NB4 (cell line): ENCODE data around the gene CDV3.
"Not testable (repeated sequence)": the region's sequence is repeated elsewhere in the genome, so short reads cannot be mapped to it uniquely, and the experiment has no call there.

Experiments
- DNase-seq: peaks from one replicate; pipeline ENCODE4 v3.0.0; 2010; ENCODE audit warnings: low read depth
- H3K4me3 ChIP-seq: one replicate; pipeline ENCODE4 v1.5.1; 2011; ENCODE audit warnings: mild to moderate bottlenecking, low read depth, low read length, moderate library complexity
- MYC ChIP-seq: IDR thresholded peaks from 2 replicates; pipeline ENCODE4 v1.6.1; 2011; ENCODE audit warnings: low read depth, low read length
- POLR2A ChIP-seq: IDR thresholded peaks from 2 replicates; pipeline ENCODE4 v1.6.1; 2011; ENCODE audit warnings: mild to moderate bottlenecking; ENCODE audit not compliant: insufficient read length; ENCODE audit errors: extremely low read depth
- TF ChIP-seq, protein P1 (sequence below): IDR thresholded peaks from 2 replicates; pipeline ENCODE4 v1.6.1; 2011; ENCODE audit warnings: low read depth, low read length
- TF ChIP-seq, protein P2 (sequence below): IDR thresholded peaks from one replicate; pipeline ENCODE4 v1.5.1; 2012; ENCODE audit warnings: low read depth, low read length

Gene CDV3

DNA sequence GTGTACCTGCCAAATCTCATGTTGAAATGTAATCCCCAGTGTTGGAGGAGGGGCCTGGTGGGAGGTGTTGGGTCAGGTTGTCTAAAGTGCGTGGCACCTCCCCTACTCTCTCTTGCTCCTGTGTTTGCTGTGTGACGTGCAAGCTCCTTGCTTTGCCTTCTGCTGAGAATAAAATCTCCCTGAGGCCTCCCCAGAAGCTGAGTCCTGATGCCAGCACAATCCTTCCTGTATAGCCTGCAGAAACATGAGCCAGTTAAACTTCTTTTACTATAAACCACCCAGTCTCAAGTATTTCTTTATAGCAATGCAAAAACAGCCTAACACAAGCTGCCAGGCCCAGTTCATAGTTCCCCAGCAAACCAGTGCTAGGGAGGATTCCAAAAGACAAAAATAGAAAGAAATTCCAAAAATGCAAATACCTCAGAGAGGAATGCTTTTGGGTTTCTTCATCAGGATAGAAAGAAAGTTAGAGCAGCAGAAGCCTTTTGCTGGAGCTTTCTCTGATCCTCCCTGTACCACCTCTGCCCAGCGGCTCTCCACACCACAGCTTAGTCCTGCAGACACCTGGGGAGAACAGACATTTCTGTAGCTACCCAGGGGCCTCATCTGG lies 25.9 kb upstream of the CDV3 start:
- no peak for DNase-seq
- H3K4me3 ChIP-seq, result no peak overlapping the region
- no peak for TF ChIP-seq MYC
- no peak for TF ChIP-seq POLR2A
- TF ChIP-seq, protein P1, sequence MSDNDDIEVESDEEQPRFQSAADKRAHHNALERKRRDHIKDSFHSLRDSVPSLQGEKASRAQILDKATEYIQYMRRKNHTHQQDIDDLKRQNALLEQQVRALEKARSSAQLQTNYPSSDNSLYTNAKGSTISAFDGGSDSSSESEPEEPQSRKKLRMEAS, result no peak
- TF ChIP-seq, protein P2, sequence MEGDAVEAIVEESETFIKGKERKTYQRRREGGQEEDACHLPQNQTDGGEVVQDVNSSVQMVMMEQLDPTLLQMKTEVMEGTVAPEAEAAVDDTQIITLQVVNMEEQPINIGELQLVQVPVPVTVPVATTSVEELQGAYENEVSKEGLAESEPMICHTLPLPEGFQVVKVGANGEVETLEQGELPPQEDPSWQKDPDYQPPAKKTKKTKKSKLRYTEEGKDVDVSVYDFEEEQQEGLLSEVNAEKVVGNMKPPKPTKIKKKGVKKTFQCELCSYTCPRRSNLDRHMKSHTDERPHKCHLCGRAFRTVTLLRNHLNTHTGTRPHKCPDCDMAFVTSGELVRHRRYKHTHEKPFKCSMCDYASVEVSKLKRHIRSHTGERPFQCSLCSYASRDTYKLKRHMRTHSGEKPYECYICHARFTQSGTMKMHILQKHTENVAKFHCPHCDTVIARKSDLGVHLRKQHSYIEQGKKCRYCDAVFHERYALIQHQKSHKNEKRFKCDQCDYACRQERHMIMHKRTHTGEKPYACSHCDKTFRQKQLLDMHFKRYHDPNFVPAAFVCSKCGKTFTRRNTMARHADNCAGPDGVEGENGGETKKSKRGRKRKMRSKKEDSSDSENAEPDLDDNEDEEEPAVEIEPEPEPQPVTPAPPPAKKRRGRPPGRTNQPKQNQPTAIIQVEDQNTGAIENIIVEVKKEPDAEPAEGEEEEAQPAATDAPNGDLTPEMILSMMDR, result no peak

DNA sequence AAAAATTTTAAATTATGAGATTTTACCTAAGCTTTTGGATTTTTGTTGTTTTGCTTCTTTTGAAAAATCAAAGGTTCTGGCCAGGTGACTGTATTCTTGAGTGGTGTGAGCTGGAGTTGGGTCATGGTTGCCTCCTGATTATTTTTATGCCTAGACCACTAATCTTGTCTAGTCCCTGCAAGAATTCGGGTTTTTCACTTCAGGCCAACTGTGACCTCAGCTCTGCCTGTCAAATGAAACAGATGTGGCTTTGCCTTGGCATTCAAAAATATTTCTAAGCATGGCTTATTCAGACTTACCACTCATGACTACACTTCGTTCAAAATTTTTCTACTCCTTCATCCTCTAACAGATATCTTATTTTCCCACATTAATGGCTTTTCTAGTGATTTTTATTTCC lies 25.4 kb upstream of the CDV3 start:
- TF ChIP-seq POLR2A, result no peak
- TF ChIP-seq, protein P2, result no peak
- TF ChIP-seq MYC, result no peak
- TF ChIP-seq, protein P1, result no peak
- no peak for DNase-seq
- no peak overlapping the region for H3K4me3 ChIP-seq

DNA sequence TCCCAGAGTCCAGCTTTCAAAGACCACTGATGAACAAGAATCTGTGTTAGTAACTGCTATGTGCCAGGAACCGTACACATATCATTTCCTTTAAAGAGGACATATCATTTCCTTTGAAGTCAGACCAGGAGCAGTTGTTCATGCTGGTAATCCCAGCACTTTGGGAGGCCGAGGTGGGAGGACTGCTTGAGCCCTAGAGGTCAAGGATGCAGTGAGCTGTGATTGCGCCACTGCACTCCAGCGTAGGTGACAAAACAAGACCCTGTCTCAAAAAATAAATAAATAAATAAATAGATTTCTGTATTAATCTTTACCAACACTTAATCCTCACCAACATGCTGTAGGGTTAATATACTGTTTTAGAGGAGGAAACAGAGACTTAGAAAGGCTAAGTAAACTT lies 23.9 kb upstream of the CDV3 start:
- H3K4me3 ChIP-seq, result no peak overlapping the region
- no peak for DNase-seq
- TF ChIP-seq, protein P1, result no peak
- TF ChIP-seq, protein P2, result no peak
- TF ChIP-seq POLR2A (no peak), MYC (no peak)

DNA sequence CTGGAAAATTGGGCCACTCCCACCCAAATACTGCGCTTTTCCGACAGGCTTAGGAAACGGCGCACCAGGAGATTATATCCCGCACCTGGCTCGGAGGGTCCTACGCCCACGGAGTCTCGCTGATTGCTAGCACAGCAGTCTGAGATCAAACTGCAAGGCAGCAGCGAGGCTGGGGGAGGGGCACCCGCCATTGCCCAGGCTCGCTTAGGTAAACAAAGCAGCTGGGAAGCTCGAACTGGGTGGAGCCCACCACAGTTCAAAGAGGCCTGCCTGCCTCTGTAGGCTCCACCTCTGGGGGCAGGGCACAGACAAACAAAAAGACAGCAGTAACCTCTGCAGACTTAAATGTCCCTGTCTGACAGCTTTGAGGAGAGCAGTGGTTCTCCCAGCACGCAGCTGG lies 21.9 kb upstream of the CDV3 start:
- not testable (repeated sequence) for H3K4me3 ChIP-seq, DNase-seq

DNA sequence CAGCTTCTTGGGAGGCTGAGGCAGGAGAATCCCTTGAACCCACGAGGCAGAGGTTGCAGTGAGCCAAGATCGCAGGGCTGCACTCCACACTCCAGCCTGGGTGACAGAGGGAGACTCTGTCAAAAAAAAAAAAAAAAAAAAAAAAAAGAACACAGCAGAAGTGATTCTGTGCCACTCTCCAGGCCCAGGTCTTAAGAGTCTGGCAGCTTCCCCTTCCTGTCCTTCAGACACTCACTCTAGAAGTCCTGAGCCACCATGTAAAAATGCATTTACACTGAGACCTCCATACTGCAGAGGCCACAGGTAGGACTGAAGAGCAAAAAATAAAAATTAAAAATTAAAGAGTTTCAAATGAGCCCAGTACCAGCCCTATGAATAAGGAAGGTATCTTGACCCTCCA lies 11.8 kb upstream of the CDV3 start:
- no peak overlapping the region for H3K4me3 ChIP-seq
- DNase-seq, result no peak
- TF ChIP-seq, protein P2, result no peak
- no peak for TF ChIP-seq MYC
- no peak for TF ChIP-seq POLR2A
- TF ChIP-seq, protein P1, result no peak

DNA sequence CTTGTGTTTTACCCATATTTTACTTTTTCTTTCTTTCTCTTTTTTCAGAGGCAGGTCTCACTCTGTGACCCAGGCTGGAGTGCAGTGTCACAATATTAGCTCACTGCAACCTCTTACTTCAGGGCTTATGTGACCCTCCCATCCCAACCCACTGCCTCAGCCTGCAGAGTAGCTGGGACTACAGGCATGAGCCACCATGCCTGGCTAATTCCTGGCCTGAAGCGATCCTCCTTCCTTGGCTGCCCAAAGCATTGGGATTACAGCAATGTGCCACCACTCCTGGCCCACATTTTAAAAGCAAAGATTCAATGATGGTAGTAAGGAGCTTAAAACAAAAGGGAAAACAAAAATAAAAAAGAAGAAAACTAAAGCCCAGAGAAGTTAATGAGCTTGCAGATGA lies 11.1 kb upstream of the CDV3 start:
- TF ChIP-seq MYC, result no peak
- TF ChIP-seq, protein P2, result no peak
- TF ChIP-seq, protein P1, result no peak
- TF ChIP-seq POLR2A, result no peak
- DNase-seq, result no peak
- no peak overlapping the region for H3K4me3 ChIP-seq
